PC-9 (cell line): ENCODE measurements around the gene DOCK4.

Experiments used
- EZH2 ChIP-seq: fragments of 200-600 bp; sonication (generic); IDR thresholded peaks from 2 replicates; pipeline ENCODE4 v1.8.0; 2017; ENCODE audit warnings: antibody characterized with exemption, low read depth
- TF ChIP-seq, protein P1 (sequence below): fragments of 200-600 bp; sonication (generic); conservative IDR thresholded peaks from 2 replicates; pipeline ENCODE4 v1.6.1; 2017; ENCODE audit warnings: mixed run types, antibody characterized with exemption, mild to moderate bottlenecking, moderate library complexity

DNA sequence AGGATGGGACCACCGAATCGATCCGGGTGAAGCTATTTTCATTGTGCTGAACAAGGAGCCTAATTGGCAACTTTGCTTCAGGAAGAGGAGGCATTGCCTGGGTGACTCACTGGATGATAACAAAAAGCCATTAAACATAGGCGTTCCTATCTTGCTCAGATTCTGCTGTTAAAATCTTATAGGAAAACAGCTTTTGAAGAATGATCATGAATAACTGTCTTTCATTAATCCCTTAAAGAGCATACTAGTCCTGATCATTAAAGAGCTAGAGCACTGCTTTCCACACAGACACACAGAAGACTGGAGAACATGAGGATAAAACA, 469.7 kb downstream of the DOCK4 start:
- TF ChIP-seq, protein P1, sequence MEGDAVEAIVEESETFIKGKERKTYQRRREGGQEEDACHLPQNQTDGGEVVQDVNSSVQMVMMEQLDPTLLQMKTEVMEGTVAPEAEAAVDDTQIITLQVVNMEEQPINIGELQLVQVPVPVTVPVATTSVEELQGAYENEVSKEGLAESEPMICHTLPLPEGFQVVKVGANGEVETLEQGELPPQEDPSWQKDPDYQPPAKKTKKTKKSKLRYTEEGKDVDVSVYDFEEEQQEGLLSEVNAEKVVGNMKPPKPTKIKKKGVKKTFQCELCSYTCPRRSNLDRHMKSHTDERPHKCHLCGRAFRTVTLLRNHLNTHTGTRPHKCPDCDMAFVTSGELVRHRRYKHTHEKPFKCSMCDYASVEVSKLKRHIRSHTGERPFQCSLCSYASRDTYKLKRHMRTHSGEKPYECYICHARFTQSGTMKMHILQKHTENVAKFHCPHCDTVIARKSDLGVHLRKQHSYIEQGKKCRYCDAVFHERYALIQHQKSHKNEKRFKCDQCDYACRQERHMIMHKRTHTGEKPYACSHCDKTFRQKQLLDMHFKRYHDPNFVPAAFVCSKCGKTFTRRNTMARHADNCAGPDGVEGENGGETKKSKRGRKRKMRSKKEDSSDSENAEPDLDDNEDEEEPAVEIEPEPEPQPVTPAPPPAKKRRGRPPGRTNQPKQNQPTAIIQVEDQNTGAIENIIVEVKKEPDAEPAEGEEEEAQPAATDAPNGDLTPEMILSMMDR, result no peak
- TF ChIP-seq EZH2, result no peak
